ENCODE results near the gene TMED6. TPM values are rescaled to one million over a fixed set of nuclear protein-coding genes. Genes with fewer than 3 reads are reported as not detected.

TMED6 gene
- total and polyA plus RNA-seq, 12 donors = 0.32 to 0.41 (median 0.37) TPM; not detected in 7

DNA sequence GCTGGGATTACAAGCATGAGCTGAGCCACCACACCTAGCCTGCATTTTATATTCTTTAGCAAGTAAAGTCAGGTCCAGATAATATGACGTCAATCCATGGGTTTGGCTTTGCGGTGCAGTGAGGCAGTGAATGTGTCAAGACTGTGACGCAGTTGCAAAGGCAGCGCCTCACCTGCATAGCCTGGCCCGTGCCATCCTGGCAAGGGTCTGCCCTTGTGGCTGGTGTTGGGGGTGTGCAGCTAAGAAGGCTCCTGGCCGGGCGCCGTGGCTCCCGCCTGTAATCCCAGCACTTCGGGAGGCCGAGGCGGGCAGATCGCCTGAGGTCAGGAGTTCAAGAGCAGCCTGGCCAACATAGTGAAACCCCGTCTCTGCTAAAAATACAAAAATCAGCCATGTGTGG is 28.2 kb downstream of the TMED6 start:
- Histone ChIP-seq H3K27ac (no peak overlapping the region), H3K4me1 (peaks cover 0 to 38% (median 27%) of the 10 kb centered on the region in 9 donors), H3K9me3 (no peaks in the 10 kb centered on the region), H3K4me3 (no peak overlapping the region), H3K36me3 (peaks cover 7 to 100% (median 72%) of the 10 kb centered on the region in 9 donors), H3K27me3 (no peaks in the 10 kb centered on the region)
- ATAC-seq = no peak
- WGBS, 2 donors = 92 to 94% methylated on average over 14 of the region's 14 CpGs
- TF ChIP-seq, protein P1, sequence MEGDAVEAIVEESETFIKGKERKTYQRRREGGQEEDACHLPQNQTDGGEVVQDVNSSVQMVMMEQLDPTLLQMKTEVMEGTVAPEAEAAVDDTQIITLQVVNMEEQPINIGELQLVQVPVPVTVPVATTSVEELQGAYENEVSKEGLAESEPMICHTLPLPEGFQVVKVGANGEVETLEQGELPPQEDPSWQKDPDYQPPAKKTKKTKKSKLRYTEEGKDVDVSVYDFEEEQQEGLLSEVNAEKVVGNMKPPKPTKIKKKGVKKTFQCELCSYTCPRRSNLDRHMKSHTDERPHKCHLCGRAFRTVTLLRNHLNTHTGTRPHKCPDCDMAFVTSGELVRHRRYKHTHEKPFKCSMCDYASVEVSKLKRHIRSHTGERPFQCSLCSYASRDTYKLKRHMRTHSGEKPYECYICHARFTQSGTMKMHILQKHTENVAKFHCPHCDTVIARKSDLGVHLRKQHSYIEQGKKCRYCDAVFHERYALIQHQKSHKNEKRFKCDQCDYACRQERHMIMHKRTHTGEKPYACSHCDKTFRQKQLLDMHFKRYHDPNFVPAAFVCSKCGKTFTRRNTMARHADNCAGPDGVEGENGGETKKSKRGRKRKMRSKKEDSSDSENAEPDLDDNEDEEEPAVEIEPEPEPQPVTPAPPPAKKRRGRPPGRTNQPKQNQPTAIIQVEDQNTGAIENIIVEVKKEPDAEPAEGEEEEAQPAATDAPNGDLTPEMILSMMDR (IDR thresholded peaks at IDR 0.05) = no peak
- DNase-seq = no peak
- intact Hi-C loops (cut with DNase I) = no loop called here

DNA sequence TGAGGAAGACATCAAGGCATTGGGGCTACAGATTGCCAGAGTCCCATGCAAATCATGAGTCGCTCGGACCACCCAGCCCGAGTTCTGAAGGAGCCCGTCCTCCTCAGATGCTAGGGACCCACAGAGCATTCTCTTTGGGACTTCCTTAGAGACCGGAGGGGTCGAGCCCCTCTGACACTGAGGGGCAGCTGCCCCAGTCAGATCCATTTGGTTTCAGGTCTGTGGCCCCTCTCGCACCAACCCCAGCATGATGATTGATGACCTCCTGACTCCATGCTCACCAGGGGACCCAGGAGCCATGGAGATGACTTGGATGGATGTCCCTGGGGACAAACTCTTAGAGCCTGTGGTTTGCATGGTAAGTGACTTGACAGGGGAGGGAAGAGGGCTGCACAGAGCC is 29.2 kb downstream of the TMED6 start:
- H3K4me3 ChIP-seq = no peak overlapping the region
- intact Hi-C loops (cut with DNase I) = no loop called here
- H3K9me3 ChIP-seq = no peaks in the 10 kb centered on the region
- ATAC-seq = no peak
- H3K36me3 ChIP-seq = peaks cover 7 to 100% (median 70%) of the 10 kb centered on the region in 9 donors
- WGBS, 2 donors = 93 to 94% methylated on average over 7 of the region's 7 CpGs
- no peak for DNase-seq
- H3K27ac ChIP-seq = no peak overlapping the region
- TF ChIP-seq, protein P1 (IDR thresholded peaks at IDR 0.05) = no peak
- H3K27me3 ChIP-seq = no peaks in the 10 kb centered on the region
- H3K4me1 ChIP-seq = peaks cover 0 to 28% (median 17%) of the 10 kb centered on the region in 9 donors

DNA sequence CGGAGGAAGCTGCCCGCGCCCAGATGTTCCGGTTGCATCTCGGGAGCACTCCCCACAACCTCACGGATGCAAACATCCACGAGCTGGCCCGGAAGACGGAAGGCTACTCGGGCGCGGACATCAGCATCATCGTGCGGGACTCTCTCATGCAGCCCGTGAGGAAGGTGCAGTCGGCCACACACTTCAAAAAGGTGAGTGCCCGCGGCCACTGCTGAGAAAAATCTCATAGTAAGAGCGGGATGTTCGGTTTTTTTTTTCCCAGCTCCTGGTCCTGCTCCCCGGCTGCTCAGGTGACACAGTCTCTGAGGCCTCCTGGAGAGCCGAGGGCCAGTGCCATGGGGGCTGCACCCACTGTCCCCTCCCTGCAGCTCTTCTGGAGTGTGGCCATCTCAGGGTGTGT is 30.5 kb downstream of the TMED6 start:
- TF ChIP-seq, protein P1 (IDR thresholded peaks at IDR 0.05) = no peak

DNA sequence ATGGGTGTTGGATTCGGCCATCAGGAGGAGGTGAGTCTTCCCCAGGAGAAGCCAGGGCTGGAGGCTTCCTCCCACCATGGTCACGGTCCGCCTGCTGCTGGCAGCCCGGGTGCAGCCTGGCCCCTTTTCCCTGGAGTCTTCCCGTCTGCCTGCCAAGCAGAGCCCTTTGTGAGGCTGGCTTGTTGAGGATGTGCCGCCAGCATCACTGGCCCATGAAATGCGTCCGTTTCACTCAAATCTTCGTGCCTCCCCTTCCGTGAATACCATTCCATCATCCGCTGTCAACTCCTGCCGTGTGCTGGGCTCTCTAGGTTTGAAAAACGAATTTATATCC is 30.9 kb downstream of the TMED6 start:
- intact Hi-C loops (cut with DNase I) = no loop called here
- H3K36me3 ChIP-seq = peaks cover 10 to 100% (median 76%) of the 10 kb centered on the region in 9 donors
- ATAC-seq = no peak
- H3K4me3 ChIP-seq = no peak overlapping the region
- H3K9me3 ChIP-seq = no peaks in the 10 kb centered on the region
- H3K27ac ChIP-seq = no peak overlapping the region
- TF ChIP-seq, protein P1 (IDR thresholded peaks at IDR 0.05) = no peak
- no peak for DNase-seq
- H3K27me3 ChIP-seq = no peaks in the 10 kb centered on the region
- 91% methylated on average over 13 of the region's 13 CpGs for WGBS, 2 donors
- peaks cover 0 to 12% (median 2%) of the 10 kb centered on the region in 9 donors for H3K4me1 ChIP-seq

More for the DNA sequence above, 30.5 kb downstream of the TMED6 start:
- Histone ChIP-seq H3K27ac (no peak overlapping the region), H3K4me1 (peaks cover 0 to 15% (median 6%) of the 10 kb centered on the region in 9 donors), H3K4me3 (no peak overlapping the region), H3K27me3 (no peaks in the 10 kb centered on the region), H3K36me3 (peaks cover 10 to 100% (median 75%) of the 10 kb centered on the region in 9 donors), H3K9me3 (no peaks in the 10 kb centered on the region)
- intact Hi-C loops (cut with DNase I) = no loop called here
- DNase-seq (no peak), ATAC-seq (no peak)
- WGBS, 2 donors = 93% methylated on average over 22 of the region's 22 CpGs
